OCI-LY7 (cell line): ENCODE results near the gene SDF4.

ENCODE experiments used
- EZH2phosphoT487 ChIP-seq: fragments of 200-600 bp; sonication (generic); IDR thresholded peaks from 2 replicates; pipeline ENCODE4 v1.6.1; 2018; ENCODE audit warnings: low read depth, borderline replicate concordance, mild to moderate bottlenecking, mixed run types, antibody characterized with exemption, low read length, moderate library complexity, mixed read lengths
- TF ChIP-seq, protein P1 (sequence below): fragments of 200-600 bp; sonication (generic); conservative IDR thresholded peaks from 2 replicates; pipeline ENCODE4 v1.5.1; 2014; ENCODE audit warnings: mild to moderate bottlenecking, antibody characterized with exemption, low read length, moderate library complexity, mixed read lengths

DNA sequence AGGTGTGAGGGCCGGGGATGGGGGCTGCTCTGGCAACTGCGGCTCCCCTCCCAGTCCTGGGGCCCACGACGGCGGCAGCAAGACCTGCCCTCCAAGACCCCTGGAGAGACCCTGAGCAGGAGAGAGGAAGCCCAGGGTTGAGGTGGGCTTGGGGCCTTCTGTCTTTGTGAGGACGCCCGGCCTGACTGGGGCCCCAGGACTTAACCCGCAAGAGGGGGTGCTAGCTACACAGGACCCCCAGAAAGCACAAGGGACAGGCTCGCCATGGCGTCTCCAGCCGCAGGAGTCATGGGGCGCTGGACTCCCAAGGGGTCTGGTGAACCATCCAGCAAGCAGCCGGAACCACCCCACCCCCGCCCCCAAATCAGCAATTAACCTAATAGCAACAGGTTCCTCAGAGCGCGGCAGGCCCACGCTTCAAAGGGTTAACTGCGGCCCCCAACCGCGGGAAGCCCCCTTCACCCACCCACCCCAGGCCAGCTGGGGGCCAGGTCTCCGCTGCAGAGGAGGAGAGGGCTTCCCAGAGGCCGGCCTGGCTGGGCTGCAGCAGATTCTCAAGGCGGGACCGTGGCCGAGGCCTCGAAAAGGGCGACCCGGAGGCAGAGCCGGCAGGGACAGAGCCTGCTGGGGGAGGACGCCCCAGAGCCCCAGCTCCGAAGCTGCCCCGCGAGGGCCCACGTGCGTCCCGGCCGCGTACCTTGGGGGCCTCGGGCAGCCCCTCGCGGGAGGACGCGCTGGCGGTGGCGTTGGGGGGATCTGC lies 14.2 kb upstream of the SDF4 start:
- TF ChIP-seq, protein P1, sequence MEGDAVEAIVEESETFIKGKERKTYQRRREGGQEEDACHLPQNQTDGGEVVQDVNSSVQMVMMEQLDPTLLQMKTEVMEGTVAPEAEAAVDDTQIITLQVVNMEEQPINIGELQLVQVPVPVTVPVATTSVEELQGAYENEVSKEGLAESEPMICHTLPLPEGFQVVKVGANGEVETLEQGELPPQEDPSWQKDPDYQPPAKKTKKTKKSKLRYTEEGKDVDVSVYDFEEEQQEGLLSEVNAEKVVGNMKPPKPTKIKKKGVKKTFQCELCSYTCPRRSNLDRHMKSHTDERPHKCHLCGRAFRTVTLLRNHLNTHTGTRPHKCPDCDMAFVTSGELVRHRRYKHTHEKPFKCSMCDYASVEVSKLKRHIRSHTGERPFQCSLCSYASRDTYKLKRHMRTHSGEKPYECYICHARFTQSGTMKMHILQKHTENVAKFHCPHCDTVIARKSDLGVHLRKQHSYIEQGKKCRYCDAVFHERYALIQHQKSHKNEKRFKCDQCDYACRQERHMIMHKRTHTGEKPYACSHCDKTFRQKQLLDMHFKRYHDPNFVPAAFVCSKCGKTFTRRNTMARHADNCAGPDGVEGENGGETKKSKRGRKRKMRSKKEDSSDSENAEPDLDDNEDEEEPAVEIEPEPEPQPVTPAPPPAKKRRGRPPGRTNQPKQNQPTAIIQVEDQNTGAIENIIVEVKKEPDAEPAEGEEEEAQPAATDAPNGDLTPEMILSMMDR, result no peak
- TF ChIP-seq EZH2phosphoT487, result no peak
